ENCODE data around the gene CES4A. TPM values are rescaled to one million over a fixed set of nuclear protein-coding genes. Genes with fewer than 3 reads are reported as not detected.

CES4A gene
- total and polyA plus RNA-seq, 2 of the 13 experiments (the other 11 are each of a cell fraction or from before 2014, with no cell fraction given), result 0.09 to 0.17 TPM

- TF ChIP-seq TRIM22 (IDR thresholded peaks at IDR 0.05) (no peak), RFX3 (CRISPR knock-in tag; IDR thresholded peaks at IDR 0.05) (no peak), ZNF512 (CRISPR knock-in tag; IDR thresholded peaks at IDR 0.05) (peak; percentile 82; the same call in 1 of the 2 replicates), GRHL1 (CRISPR knock-in tag; conservative IDR thresholded peaks at IDR 0.05) (no peak), ZNF503 (CRISPR knock-in tag; IDR thresholded peaks at IDR 0.05) (no peak), KAT8 (CRISPR knock-in tag; IDR thresholded peaks at IDR 0.05) (peak; percentile 80), ZFP36L2 (CRISPR knock-in tag; IDR thresholded peaks at IDR 0.05) (no peak), TAF15 (IDR thresholded peaks at IDR 0.05; ENCODE audit: low read depth, low read length, poor library complexity, severe bottlenecking) (no peak), HDAC2 (CRISPR knock-in tag; IDR thresholded peaks at IDR 0.05) (peak; percentile 58), KLF11 (CRISPR knock-in tag; IDR thresholded peaks at IDR 0.05) (no peak), ZNF275 (CRISPR knock-in tag; IDR thresholded peaks at IDR 0.05; ENCODE audit: borderline replicate concordance) (no peak), IRF9 (CRISPR knock-in tag; IDR thresholded peaks at IDR 0.05; ENCODE audit: borderline replicate concordance) (peak; percentile 74), ERF (CRISPR knock-in tag; IDR thresholded peaks at IDR 0.05) (peak; percentile 78), GMEB1 (CRISPR knock-in tag; IDR thresholded peaks at IDR 0.05; ENCODE audit: borderline replicate concordance) (peak; percentile 17; the same call in 1 of the 2 replicates), LRRFIP1 (CRISPR knock-in tag; conservative IDR thresholded peaks at IDR 0.05) (no peak)
Measured at GRCh38 chr16:66961065-66961744, 27.2 kb upstream of the CES4A start, which contains the start of gene CES3 (continued).
